HG03139 (cell line): ENCODE data around the gene PAK1.
"Not testable (repeated sequence)": the region's sequence is repeated elsewhere in the genome, so short reads cannot be mapped to it uniquely, and the experiment has no call there.

ENCODE experiments used
- ATAC-seq: cut with Tn5 transposase; IDR thresholded peaks from one replicate; pipeline ENCODE4 v1.9.1; 2021; ENCODE audit not compliant: unreplicated experiment

PAK1 gene

GRCh38 chr11:77407613-77408012 is 66.3 kb downstream of the PAK1 start:
- no peak for ATAC-seq

DNA sequence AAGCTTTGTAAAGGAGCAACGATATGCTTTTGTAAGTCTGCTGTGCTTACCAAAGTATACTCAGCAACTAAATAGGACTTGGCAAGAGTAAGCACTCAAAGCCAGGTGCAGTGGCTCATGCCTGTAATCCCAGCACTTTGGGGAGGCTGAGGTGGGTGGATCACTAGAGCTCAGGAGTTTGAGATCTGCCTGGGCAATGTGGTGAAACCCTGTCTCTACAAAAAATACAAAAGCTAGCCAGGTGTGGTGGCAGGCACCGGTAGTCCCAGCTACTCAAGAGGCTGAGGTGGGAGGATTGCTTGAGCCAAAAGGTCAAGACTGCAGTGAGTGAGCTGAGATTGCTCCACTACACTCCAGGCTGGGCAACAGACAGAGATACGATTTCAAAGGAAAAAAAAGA is 67.5 kb downstream of the PAK1 start:
- ATAC-seq, result no peak

DNA sequence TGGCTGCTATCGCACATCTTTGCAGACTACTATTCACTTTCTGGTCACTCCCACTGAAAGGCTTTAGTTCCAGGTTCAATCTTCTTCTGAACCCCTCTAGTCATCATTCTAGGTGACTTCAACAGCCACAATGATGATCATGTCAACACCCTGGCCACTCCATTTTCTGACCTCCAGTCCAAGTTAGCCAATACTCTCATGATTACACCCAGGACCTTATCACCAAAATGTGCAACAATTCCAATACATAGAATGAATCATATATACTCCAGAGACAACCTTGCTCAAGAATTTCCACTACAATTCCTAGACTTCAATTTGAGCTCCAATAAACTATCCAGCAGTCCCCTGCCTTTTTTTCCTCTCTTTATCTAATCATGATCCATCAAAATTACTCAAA is 70.7 kb downstream of the PAK1 start:
- no peak for ATAC-seq

DNA sequence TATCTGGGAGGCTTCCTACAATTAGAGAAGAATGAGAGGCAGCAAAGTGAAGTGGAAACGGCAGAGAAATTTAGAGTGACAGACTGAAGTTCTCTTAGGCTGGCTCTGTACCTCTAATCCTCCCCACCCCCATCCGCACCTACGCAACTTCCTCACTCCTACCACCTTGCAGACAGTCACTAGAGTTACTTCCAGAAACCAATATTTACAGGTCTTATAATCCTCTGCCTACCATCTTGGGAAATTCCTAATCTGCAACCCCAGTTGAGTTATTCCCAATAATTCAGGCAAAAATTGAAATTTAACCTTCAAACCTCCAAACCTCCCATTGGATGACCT is 71.7 kb downstream of the PAK1 start:
- ATAC-seq, result no peak

- no peak for ATAC-seq
Measured at GRCh38 chr11:77401486-77402217, 72.2 kb downstream of the PAK1 start.

DNA sequence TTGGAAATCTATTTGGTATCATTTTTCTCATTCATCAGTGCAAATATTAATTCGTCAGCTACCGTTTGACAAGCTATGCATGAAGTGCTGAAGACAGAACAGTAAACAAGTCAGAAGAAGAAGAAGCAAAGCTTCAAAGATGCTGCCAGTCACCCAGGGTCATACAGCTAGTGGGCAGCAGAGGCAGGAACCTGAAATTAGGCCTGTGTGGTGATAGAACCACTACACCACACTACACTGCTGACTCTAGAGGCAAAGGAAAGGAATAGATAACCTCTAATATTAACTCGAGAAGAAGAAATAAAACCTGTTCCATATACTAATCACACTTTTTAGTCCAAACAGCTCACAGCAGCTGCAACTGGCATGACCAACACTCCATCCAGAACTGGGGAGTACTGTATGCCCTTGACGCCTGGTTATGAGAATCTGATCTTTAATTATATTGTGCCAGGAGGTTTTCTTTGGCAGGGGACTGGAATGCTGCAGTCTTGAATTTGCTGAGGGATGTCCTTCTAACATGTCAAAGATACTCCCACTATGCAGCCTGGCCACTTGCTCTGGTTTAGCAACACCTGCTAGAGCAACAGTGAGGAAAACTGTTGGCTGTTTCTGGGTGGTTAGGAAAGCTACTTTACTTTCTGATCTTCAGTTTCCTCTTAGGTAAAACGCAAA is 73.0 kb downstream of the PAK1 start:
- no peak for ATAC-seq

GRCh38 chr11:77400271-77400670 is 73.6 kb downstream of the PAK1 start:
- no peak for ATAC-seq

DNA sequence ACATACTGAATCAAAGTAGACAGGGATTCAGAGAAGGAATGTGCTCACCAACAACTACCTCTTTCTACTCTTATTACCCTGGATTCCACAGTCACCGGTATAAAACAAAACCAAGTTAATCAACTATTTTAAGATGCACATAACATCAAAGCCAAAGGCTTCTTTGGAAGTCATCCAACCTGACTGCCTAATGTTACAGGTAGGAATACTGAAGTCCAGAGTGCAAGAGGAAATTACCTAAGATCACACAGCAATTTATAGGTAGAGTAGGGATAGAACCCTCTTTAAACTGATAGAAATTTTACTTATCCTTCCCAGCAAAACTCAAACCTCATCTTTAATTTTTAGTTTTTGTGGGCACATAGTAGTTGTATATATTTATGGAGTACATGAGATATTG is 76.3 kb downstream of the PAK1 start:
- ATAC-seq, result no peak

DNA sequence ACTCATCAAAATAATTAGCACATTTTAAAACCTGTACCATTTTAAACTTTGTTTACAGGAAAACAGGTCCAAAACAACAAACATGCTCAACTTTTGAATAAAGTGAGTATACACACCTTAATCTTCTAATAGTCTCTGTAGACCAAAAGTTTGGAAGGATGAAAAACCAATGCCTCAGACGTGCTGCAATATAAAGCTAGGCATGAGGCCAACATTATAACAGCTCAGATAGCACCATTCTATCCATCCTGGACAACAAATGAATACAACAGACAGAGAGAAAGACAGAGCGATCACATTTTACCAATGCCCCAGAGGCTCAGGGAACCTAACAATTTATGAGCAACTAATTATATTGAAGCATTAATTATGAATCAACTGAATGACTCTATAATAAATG is 77.0 kb downstream of the PAK1 start:
- ATAC-seq, result no peak

GRCh38 chr11:77396305-77396704 is 77.6 kb downstream of the PAK1 start:
- ATAC-seq, result no peak

GRCh38 chr11:77395460-77396173 is 78.3 kb downstream of the PAK1 start:
- no peak for ATAC-seq

GRCh38 chr11:77392842-77393241 is 81.1 kb downstream of the PAK1 start:
- ATAC-seq, result no peak

DNA sequence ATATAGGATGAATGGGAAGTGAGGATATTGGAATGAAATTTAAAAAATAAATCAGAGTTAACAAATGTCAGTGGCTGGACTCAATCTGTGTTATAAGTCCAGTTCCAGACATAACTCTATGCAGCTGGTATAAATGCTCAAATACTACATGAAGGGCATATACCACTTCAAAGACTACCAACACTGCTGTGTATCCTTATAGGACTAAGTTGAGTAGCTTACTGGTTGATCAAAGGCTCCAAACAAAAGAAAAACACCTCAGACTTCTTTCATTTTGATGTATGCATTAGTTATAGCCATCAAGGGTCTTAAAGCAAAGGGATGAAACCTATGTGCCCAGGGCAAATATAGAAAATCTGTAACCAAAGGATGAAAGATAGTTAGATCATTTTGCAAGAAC is 86.2 kb downstream of the PAK1 start:
- no peak for ATAC-seq

GRCh38 chr11:77386178-77386577 is 87.7 kb downstream of the PAK1 start:
- ATAC-seq, result no peak

- ATAC-seq, result not testable (repeated sequence)
Measured at GRCh38 chr11:77385255-77385771, 88.6 kb downstream of the PAK1 start.

DNA sequence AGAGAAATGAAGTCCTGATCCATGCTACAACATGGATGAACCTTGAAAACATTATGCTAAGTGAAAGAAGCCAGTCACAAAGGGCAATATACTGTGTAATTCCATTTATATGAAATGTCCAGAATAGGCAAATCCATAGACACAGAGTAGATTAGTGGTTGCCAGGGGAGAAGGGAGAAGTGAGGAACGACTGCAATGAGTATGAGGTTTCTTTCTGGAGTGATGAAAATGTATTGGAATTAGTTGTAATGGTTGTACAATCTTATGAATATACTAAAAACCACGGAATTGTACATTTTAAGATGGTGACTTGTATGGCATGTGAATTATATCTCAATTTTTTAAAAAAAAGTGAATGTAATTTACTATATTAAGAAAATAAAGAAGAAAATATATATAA is 89.3 kb downstream of the PAK1 start:
- no peak for ATAC-seq

DNA sequence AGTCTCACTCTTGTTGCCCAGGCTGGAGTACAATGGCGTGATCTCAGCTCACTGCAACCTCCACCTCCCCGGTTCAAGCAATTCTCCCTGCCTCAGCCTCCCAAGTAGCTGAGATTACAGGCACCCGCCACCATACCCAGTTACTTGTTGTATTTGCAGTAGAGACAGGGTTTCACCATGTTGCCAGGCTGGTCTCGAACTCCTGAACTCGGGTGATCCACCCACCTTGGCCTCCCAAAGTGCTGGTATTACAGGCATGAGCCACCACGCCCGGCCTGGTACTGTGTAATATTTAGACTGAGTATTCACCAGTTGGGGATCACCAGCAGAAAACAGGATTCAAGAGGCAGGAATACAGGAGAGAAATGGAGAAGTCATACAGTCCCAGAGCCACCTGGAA is 90.5 kb downstream of the PAK1 start:
- ATAC-seq, result not testable (repeated sequence)

DNA sequence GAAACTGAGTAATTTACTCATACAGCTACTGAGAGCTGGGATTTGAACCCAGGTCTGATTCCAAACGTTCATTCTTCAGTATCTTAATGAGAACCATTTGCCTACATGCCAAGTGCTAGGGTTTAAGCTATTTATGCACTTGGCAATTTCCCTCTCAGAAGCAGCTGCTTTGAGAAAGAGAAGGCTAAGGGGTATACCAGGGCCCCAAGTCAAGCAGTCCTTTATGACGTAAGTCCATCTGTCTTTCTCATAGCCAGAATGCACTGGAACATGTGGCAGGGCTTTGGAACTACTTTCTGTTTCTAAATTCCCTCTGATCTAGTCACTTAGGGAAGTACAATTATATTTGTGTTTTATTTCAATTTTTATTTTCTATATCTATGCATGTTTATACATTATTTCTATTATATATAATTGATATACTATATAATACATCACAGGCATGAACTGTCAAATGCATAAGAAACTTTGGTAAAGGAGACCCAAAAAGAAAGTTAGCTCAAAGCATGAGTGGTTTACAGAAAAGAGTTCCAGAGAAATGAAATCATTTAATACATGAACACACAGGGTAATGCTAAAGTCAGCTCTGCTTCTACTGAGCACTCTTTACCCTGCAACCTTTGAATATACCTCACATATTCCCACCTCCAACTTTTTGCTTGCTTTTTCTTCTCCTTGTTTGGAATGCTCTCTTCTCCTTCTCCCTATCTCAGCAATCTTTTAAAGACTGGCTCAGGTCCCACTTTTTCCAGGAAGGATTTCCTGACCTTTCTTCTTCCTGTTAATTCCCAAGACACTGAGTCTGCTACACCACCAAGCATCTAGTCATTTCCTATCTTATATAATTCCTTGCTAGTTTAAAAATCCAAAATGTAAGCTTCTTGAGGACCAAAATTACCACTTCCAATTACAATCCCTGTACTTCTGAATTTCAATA is 91.9 kb downstream of the PAK1 start:
- ATAC-seq, result no peak

- no peak for ATAC-seq
Measured at GRCh38 chr11:77379934-77380333, 94.0 kb downstream of the PAK1 start.

DNA sequence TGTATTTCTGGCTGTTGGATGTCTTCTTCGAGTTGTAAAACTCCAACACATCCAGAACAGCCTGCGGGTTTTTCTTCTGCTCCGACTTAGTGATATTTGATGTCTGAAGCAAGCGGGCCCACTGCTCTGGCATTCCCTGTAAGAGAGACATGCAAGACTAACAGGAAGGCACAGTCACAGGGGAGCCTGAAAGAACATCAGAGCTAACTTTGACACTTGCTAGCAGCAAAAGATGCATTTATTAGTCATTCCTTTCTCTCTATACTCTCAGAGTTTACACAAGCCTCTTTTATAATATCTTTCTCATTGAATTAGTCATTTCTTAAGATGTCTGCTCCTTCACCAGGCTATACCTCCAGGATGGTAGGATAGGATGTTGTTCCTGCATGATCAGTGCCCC is 94.6 kb downstream of the PAK1 start:
- ATAC-seq, result no peak

DNA sequence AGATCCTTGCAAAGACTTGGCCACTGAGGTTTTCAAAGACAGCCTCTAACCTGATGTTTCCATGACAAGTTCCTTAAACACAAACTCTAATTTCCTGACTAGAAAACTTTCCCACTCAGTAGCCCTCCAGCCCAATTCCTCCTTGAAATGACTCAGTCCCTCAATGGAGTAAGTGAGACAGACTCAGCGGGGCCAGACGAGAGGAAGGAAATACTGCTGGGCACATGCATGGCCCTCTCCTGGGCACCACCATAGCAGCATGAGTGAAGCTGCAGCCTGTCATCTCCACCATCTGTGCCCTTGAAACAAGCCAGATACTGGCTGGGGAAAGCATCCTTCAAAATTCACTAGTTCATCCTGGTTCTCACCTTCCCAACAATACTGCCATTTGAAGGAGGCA is 96.2 kb downstream of the PAK1 start:
- ATAC-seq, result no peak
